ENCODE measurements around the gene GPR22.

GPR22 gene, protein sequence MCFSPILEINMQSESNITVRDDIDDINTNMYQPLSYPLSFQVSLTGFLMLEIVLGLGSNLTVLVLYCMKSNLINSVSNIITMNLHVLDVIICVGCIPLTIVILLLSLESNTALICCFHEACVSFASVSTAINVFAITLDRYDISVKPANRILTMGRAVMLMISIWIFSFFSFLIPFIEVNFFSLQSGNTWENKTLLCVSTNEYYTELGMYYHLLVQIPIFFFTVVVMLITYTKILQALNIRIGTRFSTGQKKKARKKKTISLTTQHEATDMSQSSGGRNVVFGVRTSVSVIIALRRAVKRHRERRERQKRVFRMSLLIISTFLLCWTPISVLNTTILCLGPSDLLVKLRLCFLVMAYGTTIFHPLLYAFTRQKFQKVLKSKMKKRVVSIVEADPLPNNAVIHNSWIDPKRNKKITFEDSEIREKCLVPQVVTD

DNA sequence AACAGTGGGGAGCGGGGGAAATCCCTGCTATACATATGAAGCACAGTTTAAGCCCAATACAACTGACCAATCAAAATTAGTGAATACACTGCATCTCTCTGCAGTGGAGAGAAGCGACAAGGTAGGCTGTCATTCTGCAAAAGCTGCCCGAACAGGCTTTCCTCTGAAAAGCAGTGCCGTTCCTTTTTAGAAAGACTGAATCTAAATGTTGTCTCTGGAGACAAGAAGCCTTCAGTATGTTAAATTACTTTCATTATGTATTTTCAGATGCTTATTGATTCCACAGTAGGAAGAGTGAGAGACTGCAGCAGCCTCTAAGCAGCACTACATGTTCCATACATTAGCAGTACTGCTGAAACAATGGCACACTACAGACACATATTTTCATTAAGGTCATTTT lies at the start of gene GPR22:
GPR22 (plus strand) TSS at position 129 of the 400 bp plus-strand sequence. CDS start 4,004 bp downstream, outside the sequence.
- no peak for DNase-seq (ENCODE audit: low read depth)

DNA sequence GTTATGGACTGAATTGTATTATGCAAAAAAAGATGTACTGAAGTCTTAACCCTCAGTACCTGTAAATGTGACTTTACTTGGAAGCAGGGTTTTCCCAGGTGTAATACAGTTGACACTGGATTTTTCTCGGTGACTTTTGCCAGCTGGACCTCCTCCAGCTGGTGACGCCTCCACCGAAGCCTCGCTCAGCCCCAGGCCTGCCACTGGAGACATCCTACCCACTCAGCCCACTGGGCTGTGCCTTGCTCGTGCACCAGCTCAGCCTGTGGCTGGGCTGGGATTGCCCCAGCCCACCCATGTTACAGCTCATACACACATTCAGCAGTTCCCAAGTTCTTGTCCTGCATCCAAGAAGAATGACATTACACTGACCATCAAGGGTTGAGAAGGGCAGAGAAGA lies 42.4 kb upstream of the GPR22 start:
- no peak for DNase-seq (ENCODE audit: low read depth)

DNA sequence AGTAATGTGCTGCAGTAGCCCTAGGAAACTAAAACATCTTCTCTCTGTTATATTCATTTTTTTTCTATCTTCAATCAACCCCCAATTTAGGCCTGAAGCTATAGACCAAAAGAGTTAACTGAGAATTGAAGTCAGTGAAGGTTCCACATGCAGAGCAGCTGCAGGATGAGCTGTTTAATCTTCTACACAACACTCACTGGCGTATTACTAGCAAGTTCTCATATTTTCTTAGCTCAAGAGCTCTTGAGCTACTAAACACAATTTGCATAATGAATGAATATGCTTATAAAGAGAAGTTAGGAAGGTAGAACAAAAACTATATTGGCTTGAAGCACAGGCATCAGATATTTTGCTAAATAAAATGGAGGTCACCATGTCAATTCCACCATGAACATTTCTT lies 41.2 kb upstream of the GPR22 start:
- DNase-seq (ENCODE audit: low read depth) = no peak

DNA sequence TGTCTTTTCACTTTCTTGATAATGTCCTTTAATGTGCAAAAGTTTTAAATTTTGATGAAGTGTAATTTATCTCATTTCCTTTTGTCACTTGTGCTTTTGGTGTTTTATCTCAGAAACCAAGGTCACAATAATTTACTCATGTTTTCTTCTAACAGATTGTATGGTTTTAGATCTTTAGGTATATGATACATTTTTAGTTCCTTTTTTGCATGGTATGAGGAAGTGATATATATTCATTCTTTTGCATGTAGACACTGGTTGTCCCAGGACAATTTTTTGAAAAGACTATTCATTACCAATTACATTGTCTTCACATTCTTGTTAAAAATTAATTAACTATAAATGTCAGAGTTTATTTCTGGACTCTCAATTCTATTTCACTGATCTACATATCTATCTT lies 39.8 kb upstream of the GPR22 start:
- no peak for DNase-seq (ENCODE audit: low read depth)

DNA sequence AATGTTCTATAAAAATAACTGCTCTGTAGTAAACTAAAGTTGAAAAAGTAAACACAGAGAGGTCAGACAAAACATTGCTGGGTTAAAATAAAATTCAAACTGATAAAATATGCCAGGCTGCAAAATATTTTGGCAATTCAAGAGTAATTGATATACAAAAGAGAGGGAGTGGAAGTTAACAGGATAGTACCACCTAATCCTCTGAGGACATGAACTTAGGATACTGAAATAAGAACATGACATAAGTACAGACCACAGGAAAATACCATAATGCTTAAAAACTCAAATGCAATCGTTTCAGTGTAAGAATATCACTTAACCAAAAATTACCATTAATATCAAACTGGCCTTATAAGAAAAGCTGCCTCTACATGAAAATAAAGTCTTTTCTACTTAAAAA lies 37.6 kb upstream of the GPR22 start:
- DNase-seq (ENCODE audit: low read depth) = no peak

DNA sequence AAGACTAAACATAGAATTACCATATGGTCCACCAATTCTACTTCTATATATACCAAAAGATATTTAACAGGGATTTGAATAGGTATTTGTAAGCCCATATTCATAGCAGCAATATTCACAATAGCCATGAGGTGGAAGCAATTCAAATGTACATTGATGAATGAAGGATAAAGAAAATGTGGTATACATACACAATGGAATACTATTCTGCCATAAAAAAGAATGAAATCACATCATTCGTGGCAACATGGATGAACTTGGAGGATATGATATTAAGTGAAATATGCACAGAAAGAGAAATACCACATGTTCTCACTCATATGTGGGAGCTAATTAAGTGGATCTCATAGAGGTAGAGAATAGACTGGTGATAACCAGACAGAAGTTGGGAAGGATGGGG lies 34.1 kb upstream of the GPR22 start:
- DNase-seq (ENCODE audit: low read depth) = no peak

DNA sequence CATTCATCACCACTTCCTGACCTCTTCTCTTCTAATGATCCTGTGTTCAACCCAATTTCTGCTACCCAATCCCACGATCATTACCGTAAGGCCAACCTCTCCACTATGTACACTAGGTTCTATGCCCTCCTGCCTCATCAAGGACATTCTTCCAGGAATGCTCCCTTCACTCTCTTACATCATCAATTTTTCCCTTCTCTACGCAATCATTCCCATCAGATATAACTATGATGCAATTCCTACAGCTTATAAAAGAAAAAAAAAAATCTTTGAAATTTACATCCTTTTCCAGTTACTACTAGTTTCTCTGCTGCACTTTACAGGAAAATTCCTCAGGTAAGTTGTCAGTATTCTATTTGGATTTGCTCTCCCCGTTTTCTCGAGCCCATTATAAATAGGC lies 30.8 kb upstream of the GPR22 start:
- no peak for DNase-seq (ENCODE audit: low read depth)

DNA sequence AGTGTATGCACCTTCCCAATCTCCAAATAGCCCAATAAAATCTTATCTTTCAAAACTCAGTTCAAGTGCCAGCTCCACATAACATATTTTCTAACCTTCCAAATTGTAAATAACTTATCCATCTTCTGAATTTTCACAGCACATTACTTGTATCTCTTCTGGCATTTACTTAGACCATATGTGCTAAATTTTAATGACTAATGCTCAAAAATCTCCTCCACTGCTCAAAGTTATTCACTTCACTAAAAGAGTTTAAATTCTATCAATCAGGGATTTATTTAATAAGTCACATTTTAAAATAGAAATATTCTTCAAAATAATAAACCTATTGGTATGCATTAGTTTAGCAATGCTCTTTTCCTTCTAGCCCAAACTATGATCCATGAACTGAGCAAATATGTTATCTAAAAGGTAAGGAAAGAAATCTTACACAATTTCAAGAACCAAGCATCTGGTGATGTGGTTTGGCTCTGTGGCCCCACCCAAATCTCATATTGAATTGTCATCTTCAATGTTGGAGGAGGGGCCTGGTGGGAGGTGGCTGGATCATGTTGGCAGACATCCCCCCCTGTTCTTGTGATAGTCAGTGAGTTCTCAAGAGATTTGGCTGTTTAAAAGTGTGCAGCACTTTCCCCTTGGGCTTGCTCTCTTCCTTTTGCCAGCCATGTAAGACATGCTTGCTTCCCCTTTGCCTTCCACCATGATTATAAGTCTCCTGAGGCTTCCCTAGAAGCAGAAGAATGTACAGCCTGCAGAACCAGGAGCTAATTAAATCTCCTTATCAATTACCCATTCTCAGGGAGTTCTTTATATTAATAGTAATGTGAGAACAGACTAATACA lies 28.1 kb upstream of the GPR22 start:
- no peak for DNase-seq (ENCODE audit: low read depth)

DNA sequence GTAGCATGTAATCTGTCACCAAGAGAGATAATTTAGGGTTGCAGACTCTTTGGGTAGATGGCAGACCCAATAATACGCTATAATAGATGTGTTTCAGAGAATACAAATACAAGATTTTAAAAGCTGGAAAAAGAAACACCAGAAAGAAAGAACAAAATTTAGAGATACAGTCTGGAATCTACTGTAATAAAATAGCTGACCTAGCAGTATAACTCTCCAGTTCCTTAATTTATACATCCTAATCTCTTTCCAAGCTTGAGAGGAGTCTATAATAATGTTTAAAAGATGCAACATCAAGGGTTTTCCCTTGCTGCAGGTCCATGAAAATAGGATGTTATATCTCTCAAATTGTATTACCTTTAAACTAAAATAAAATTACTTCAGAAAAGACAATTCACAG lies 27.2 kb upstream of the GPR22 start:
- DNase-seq (ENCODE audit: low read depth) = no peak

DNA sequence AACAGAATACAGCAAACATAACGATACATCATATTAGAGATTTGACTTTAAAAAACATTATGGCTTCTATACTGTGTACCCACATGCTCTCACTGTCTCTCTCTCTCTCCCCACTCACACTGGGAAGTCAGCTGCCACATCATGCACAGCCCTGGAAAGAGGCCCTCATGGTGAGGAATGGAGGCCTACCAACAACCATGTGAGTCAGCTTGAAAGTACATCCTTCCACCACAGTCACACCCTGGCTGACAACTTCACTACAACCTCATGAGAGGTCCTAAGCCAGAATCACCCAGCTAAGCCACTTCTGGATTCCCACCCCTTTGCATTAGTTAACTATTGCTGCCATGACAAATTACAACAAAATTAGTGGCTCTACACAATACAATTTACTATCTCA lies 23.3 kb upstream of the GPR22 start:
- no peak for DNase-seq (ENCODE audit: low read depth)

DNA sequence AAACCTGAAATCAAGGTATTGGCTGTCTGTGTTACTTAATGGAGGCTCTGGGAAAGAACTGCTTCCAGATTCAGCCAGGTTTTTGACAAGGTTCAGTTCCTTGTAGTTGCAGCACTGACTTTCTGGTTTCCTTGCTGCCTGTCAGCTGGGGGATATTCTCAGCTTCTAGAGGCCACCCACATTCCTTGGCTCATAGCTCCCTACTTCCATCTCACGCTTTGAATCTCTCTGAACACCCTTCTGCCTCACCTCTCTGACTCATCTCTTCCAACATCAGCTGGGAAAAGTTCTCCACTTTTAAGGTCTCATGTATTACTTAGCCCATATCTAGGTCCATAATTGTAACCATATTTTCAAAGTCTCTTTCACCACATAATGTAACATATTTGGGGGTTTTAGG lies 22.9 kb upstream of the GPR22 start:
- no peak for DNase-seq (ENCODE audit: low read depth)

DNA sequence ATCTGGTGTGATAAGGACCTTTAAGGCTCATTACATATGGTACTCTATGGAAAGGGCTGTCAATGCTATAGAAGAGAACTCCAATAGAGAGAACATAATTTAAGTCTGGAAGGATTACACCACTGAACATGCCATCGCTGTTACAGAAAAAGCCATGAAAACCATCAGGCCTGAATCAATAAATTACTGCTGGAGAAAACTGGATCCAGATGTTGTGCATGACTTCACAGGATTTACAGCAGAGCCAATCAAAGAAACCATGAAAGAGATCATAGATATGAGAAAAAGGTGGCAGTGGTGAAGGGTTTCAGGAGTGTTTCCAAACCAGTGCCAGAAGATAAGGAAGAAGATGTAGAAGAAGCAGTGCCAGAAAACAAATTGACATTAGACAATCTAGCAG lies 18.9 kb upstream of the GPR22 start:
- no peak for DNase-seq (ENCODE audit: low read depth)

DNA sequence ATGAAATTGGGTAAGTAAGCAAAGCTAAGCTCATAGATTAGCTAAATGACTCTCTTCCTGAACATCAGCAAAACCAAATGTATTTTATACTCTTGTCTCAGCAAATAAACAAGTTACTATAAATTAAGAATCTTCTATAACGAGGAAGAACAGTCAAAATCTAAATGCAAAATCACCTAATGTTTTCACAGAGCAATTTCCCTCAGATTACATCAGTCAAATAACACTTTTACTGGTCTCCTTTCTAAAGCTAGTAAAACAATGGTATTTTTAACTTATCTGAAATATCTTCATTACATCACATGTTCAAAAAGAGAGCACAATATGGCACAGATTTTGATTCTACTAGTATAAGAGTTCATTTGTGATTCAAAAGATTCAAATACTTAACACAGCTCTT lies 16.5 kb upstream of the GPR22 start:
- no peak for DNase-seq (ENCODE audit: low read depth)

DNA sequence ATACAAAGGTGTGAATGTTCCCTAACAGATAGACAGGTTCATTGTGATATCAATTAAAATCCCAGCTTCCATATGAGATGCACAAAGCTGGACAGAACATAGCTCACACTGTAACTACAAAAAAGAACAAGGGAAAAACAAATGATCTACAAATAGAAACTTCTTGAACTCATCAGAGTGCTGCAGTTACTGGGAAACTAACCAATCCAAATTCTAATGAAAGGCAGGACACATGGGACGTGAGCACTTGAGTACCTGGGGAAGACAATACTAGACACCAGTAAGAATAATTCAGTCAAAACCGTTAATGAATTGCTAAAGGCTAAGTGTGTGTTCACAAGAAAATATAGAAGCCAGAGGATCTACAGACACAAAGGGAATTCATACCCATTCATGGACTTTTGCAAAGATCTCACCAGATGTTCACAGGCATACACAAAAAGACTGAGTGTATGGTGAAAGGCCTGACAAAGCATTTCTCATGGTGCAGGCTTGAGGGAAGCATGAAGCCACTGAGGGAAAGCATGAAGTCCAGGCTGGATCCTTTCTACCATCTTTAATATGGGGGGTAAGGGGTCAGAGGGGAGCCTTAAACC lies 7.8 kb upstream of the GPR22 start:
- no peak for DNase-seq (ENCODE audit: low read depth)

DNA sequence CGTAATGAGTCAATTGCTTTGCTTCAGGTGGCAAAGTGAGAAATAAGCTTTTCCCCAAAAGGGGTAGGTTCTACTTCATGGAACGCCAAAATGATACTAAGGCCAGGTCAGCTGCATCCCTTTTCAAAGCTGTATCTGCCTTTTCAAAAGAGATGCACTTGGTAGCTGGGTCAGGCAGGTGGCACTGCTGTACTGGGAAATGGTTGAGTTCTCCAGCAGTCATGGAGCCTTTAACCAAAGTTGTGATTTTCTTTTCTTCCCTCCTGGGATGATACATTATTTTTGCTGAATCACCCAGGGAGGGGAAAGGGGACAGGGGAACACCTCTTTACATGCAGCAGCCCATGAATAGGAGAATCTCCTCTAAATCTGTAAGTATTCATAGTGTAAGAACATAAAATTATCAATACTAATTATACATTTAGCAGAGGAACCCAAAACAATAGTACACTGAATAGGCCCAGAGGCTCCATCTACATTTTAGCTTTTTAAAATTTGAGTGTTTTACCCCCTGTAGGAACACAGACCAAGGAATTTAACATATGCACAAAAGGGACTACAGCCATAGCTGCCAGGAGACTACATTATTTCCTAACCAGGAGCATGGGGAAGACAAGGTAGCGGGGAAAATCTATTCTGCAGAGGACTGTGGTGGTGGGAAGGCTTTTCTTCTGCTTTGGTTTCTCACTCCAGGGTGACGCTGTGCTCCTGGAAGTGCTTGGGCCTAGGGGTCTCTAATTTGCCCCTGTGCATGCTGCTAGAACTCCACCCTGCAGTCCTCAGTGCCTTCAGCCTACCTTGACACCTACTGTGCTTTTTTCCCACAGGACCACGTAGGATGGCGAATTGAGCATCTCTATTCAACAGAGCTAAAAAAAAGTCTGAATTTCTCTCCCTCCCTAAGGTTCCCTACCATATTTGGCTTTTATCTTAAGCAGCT lies 6.4 kb upstream of the GPR22 start:
- peak; percentile 13 for DNase-seq (ENCODE audit: low read depth)

DNA sequence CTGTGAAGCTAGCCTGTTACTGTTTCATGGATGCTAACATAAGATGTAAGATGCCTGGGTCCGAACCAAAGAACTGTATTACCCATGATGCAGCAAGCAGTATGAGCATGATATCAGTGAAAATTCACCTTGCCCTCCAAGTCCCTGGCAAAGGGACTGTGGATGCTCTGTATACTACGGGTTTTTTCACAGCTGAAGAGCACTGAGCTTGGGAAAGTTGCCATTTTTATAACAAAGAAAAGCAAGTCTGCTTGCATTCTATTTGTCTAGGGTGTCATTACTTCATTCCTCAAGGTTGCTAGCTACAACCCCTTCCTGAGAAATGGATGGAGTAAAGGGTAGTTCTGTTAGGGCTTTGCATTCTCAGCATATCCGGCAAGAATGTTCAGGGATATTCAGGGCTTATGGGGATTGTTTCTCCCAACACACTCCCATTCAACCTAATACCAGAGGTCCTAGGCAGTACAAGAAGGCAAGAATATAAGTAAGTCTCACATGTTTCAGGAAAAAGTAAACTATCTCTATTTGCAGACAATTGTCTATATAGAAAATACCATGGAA lies 5.1 kb upstream of the GPR22 start:
- DNase-seq (ENCODE audit: low read depth) = no peak

DNA sequence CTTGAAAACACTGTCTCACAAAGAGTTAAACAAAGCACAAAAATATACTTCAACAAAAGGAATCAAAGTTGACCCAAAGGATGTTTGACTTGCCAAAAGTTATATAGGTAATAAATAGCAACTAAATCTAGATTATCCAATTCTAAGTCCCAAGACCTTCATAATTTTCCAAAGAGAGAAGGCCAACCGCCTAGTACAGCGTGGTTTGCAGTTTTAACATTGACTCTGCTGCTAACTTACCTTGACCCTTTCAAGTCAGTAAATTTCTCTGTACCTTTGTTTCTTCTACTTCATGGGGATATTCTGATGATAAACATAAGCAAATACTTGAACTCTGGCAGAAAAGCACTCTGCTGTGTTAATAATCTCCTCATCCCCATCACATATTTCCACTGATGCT lies 1.9 kb upstream of the GPR22 start:
- no peak for DNase-seq (ENCODE audit: low read depth)

DNA sequence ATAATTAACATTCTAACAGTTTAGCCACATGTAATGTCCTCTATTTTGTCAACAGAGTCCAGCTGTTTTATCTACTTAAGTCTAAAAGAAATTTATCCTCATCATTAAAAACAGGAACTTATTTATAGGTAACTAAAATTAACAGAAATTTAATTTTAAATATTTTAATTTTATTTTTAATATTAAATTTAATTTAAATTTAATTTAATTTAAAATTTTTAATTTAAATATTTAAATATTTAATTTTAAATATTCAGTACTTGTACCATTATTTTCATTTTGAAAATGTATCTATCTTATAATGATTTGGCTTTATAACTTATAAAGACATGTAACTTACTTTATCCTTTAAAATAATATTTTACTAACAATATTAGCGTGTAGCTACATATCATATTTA lies 1.0 kb upstream of the GPR22 start:
- DNase-seq (ENCODE audit: low read depth) = no peak

DNA sequence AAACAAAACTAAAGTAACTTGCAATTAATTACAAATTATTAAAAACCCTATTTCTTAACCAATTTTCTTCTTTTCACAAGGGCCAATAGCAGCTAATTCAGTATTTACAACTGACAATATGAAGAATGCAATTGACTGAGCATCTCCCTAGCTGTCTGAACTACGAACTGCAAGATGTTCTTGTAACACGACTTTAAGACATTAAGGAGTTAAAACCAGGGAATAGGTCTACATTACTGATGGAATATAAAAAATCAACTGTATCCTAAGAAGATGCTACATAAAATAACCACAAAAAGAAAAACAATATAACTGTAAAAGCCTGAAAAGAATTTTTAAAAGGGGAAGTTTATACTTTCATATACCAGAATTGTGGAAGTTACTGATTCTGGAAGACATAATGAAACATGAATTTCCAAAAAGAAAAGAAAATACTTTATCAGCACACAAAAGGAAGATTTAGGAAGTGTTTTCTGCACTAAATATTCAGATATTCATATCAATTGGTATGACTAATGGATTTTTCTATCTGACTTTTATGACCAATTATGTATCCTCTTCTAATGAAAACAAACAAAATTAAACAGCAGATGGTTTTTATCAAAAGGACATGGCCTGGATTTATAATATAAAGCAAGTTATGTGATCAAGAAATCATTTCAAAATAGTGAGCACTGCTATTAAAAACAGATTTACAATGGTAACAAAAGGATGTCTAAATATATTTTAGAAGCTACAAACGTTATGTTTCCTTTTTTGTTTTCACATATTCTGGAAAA lies 1.6 kb downstream of the GPR22 start:
- DNase-seq (ENCODE audit: low read depth) = no peak

DNA sequence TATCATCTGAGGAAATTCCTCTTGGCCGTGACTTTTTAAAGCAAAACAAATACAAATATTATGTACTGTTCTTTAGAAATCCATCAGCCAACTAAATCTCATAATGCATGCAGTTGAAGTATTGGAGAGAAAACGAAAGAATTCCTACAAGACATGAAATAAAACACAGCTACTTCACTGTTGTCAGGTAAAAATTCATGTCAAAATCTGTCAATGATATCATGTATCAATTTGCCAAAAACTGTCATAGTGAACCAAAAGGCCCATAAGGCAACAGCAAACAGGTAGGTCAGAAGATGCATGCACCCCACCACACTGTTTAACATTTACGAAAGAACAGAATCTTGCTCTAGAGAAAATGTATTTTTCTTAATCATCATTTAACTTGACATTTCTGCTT lies 2.3 kb downstream of the GPR22 start:
- no peak for DNase-seq (ENCODE audit: low read depth)

DNA sequence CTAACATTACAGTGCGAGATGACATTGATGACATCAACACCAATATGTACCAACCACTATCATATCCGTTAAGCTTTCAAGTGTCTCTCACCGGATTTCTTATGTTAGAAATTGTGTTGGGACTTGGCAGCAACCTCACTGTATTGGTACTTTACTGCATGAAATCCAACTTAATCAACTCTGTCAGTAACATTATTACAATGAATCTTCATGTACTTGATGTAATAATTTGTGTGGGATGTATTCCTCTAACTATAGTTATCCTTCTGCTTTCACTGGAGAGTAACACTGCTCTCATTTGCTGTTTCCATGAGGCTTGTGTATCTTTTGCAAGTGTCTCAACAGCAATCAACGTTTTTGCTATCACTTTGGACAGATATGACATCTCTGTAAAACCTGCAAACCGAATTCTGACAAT lies 4.3 kb downstream of the GPR22 start:
- DNase-seq (ENCODE audit: low read depth) = no peak
